Endometrial microvascular endothelial cells (primary cell): ENCODE results near the gene FKBP1A. TPM values are rescaled to one million over a fixed set of nuclear protein-coding genes. Genes with fewer than 3 reads are reported as not detected.

Experiments
- in situ Hi-C: cut with HindIII; loops from 2 replicates; pipeline ENCODE4 v1.10.0; 2017; ENCODE audit warnings: low sequenced_read_pairs, low pct_unique_long_range_greater_than_20kb; ENCODE audit errors: inconsistent ontology term
- total RNA-seq: library from RNA; depleted of rRNA; stranded (reverse); fragments of >200 nt; gene quantifications from one replicate; pipeline ENCODE4 v1.2.3, GENCODE V29; 2015; ENCODE audit errors: inconsistent ontology term

FKBP1A gene
- total RNA-seq, 1 donor from 2014 or later = 511 TPM

- in situ Hi-C loops = no loop called here
Measured at GRCh38 chr20:1420066-1420465, 27.2 kb upstream of the FKBP1A start.

- in situ Hi-C loops = no loop called here
Measured at GRCh38 chr20:1418350-1418749, 25.5 kb upstream of the FKBP1A start.

GRCh38 chr20:1417790-1418189 is 24.9 kb upstream of the FKBP1A start:
- in situ Hi-C loops = no loop called here

GRCh38 chr20:1417273-1417672 is 24.4 kb upstream of the FKBP1A start:
- in situ Hi-C loops = no loop called here

- in situ Hi-C loops = no loop called here
Measured at GRCh38 chr20:1415667-1416468, 23.0 kb upstream of the FKBP1A start.

- in situ Hi-C loops = no loop called here
Measured at GRCh38 chr20:1414982-1415381, 22.1 kb upstream of the FKBP1A start.

- in situ Hi-C loops = no loop called here
Measured at GRCh38 chr20:1405801-1406200, 12.9 kb upstream of the FKBP1A start.

GRCh38 chr20:1403624-1404023 is 10.8 kb upstream of the FKBP1A start:
- in situ Hi-C loops = no loop called here

- in situ Hi-C loops = no loop called here
Measured at GRCh38 chr20:1402149-1402548, 9.3 kb upstream of the FKBP1A start.

- in situ Hi-C loops = no loop called here
Measured at GRCh38 chr20:1401451-1401907, 8.6 kb upstream of the FKBP1A start.

GRCh38 chr20:1399678-1400366 is 7.0 kb upstream of the FKBP1A start:
- in situ Hi-C loops = loop anchor here (10.0 kb wide), 1 partner anchor 75 kb away; the partner anchor contains the start of gene SDCBP2

- in situ Hi-C loops = loop anchor here (10.0 kb wide), 1 partner anchor 73 kb away; the partner anchor contains the start of gene SDCBP2
Measured at GRCh38 chr20:1398185-1398584, 5.3 kb upstream of the FKBP1A start.

- in situ Hi-C loops = loop anchor here (10.0 kb wide), 1 partner anchor 73 kb away; the partner anchor contains the start of gene SDCBP2
Measured at GRCh38 chr20:1397710-1398109, 4.9 kb upstream of the FKBP1A start.

GRCh38 chr20:1396702-1397101 is 3.8 kb upstream of the FKBP1A start:
- in situ Hi-C loops = loop anchor here (10.0 kb wide), 1 partner anchor 72 kb away; the partner anchor contains the start of gene SDCBP2

- in situ Hi-C loops = loop anchor here (10.0 kb wide), 1 partner anchor 71 kb away; the partner anchor contains the start of gene SDCBP2
Measured at GRCh38 chr20:1396264-1396663, 3.4 kb upstream of the FKBP1A start.

GRCh38 chr20:1394686-1395085 is 1.8 kb upstream of the FKBP1A start:
- in situ Hi-C loops = loop anchor here (10.0 kb wide), 1 partner anchor 70 kb away; the partner anchor contains the start of gene SDCBP2

GRCh38 chr20:1393507-1393882 is 641 bp upstream of the FKBP1A start:
- in situ Hi-C loops = loop anchor here (10.0 kb wide), 1 partner anchor 69 kb away; the partner anchor contains the start of gene SDCBP2

GRCh38 chr20:1392443-1392692 is 486 bp downstream of the FKBP1A start:
- in situ Hi-C loops = loop anchor here (10.0 kb wide), 1 partner anchor 68 kb away; the partner anchor contains the start of gene SDCBP2

- in situ Hi-C loops = loop anchor here (10.0 kb wide), 1 partner anchor 67 kb away; the partner anchor contains the start of gene SDCBP2
Measured at GRCh38 chr20:1391640-1392442, 1.0 kb downstream of the FKBP1A start.
